Raji (cell line): ENCODE results near the gene DUSP2.

Experiments
- POLR2A ChIP-seq: IDR thresholded peaks from 2 replicates; pipeline ENCODE4 v1.6.1; 2011; ENCODE audit warnings: low read depth, low read length, control low read depth; ENCODE audit not compliant: insufficient read depth

DUSP2 gene

GRCh38 chr2:96170626-96171025 lies 25.4 kb upstream of the DUSP2 start:
- no peak for TF ChIP-seq POLR2A

GRCh38 chr2:96169868-96170507 lies 24.7 kb upstream of the DUSP2 start:
- TF ChIP-seq POLR2A, result no peak

DNA sequence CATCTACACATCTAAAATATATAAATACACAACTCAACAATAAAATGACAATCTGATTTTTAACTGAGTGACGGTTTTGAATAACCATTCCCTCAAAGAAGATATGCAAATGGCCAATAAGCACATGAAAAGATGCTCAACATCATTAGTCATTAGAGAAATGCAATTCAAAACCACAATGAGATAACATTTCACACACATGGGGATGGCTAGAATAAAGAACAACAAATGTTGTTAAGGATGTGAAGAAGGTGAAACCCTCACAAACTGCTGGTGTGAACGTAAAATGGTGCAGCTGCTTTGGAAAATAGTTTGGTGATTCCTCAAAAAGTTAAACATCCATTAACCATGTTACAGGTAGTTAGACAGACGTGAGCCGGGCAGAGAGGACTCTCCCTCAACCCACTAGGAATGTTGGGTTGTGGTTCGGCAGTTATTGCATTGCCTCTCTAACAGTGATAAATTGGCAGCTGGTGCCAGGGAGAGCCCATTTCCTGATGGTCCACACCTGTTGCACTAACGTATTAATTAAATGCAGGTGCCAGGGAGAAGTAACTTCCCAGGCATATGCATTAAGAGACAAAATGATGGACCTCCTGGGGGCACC lies 22.3 kb upstream of the DUSP2 start:
- no peak for TF ChIP-seq POLR2A

GRCh38 chr2:96164459-96165184 lies 19.4 kb upstream of the DUSP2 start:
- peak; percentile 86 for TF ChIP-seq POLR2A

GRCh38 chr2:96163768-96164429 lies 18.7 kb upstream of the DUSP2 start:
- peak; percentile 73 for TF ChIP-seq POLR2A

DNA sequence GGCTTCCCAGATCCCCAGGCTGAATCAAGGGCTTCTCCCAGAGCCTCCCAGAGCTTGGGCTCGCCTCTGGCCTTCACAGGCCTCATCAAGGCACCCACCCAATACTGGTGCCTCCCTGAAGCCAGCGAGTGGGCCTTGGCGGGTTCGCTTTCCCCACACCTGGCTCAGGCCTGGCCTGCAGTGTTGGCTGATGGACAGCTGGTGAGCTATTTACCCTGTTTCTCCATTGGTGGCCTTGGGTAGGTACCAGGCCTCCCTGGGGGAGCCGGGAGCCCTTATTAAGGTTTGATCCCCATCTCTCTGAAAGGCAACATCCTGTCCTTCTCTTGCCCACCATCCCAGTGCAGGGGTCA lies 18.2 kb upstream of the DUSP2 start:
- TF ChIP-seq POLR2A, result no peak

DNA sequence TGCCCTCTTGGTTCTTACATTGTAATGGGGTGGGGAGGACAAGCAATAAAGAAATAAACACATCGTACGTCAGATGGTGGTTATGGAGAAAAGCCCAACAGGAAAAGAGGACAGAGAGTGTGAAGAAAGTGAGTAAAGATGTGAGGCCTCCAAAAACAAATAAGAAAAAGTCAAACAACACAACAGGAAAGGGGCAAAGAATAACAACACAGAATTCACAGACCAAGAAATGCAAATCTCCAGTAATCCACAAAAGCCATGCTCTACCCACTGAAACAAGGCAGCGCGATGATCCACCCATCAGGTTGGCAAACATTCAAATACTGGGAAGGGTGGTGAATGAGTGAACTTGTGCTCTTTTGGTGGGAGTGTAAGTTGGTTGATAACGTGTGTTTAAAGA lies 16.7 kb upstream of the DUSP2 start:
- no peak for TF ChIP-seq POLR2A

GRCh38 chr2:96159084-96159830 lies 14.0 kb upstream of the DUSP2 start:
- TF ChIP-seq POLR2A, result no peak

DNA sequence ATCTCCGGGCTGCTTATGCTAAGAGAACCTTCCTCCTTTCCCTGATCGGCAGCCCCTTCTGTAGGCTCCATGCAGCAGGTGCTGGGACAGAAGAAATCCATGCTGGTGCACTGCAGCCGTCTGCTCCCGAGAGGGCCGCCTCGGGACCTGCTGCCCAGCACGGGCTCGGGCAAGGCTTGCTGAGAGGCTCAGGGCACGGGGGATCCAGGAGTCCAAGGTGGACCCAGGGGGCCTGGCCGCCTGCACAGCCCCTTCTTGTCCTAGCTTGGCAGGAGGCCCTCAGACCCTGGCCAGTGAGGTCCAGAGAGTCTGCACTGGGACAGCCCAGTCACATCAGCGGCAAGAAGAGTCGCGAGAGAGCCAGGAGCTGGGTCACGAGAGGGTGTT lies 13.3 kb upstream of the DUSP2 start:
- no peak for TF ChIP-seq POLR2A

DNA sequence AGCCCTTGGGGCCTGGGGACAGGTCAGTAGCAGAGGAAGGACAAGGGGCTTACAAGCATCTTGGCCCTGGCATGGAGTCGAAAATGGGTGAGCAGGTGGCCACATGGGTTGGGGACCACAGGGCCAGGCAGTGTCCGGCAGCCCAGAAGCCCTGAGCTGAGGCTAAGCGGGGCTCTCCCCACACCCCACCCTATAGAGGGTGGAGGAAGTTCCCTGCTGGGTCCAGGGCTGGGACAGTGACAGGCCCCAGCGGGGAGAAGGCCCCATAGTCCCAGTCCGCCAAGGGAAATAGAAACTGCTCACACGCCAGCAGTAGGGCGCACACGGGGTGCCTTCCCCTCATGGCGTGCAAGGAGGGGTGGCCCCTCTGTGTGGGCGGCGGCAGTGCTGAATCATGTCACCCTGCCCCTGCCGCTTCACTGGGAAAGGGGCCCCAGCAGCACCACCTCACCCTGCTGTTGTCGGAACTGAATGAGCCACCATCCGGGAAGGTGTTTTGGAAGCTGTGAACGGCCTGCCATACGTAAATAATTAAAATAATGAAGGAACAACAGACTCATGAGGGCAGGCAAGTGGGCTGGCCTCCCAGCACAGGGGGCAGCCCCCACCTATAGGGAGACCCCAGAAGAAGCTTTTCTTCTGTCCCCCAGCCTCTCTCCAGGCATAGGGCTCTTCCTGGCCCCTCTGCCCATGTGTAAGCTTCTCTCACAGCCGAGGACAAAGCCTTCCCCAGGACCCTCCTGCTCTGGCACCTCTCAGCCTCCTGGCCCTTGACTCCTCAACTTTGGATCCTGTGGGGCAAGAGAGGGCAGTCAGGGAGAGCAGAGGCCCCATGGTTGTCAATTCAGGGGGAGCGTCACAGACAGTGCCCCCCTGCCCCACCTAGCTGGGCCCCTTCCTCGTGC lies 12.7 kb upstream of the DUSP2 start:
- no peak for TF ChIP-seq POLR2A

- peak; percentile 40; the same call in 1 of the 2 replicates for TF ChIP-seq POLR2A
Observed at GRCh38 chr2:96156926-96157648, 11.8 kb upstream of the DUSP2 start.

DNA sequence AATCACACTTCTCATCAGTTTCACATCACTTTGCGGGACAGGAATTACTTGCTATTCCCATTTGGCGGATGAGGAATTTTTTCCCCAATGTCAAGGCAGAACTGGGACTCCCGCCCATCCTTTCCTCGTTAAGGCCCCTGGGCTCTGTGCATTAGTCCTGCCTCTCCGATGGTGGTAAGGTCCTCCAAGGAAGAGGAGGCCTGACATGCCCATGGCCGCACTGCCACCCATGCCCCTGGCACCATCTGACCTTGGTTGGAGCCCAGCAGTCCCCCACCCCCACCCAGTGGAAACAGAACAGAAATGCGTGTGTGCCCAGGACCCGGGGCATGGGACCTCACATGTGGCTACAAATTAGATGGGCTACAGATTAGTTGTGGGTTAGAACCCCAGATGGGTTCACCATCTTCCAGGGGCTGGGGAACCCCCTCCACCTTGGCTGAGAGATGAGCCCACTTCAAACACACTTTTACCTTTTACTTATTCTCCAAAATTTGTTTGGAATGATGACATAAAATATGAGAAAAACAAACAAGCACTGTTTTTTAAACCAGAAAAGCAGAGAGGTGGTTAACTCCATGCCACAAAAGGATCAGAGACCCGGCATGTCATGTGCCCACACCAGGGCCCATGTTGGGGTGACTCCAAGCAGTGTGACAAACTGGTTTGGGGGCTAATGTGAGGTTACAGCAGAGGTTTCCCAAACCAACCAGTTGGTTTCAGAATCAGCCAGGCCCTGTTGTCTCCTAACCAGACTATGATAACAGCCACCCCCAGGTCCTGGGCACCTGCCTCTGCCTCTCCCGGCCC lies 11.0 kb upstream of the DUSP2 start:
- no peak for TF ChIP-seq POLR2A

- TF ChIP-seq POLR2A, result no peak
Observed at GRCh38 chr2:96154506-96155380, 9.5 kb upstream of the DUSP2 start.
